H1 (cell line): ENCODE data around the gene ARL6IP5. TPM values are rescaled to one million over a fixed set of nuclear protein-coding genes. Genes with fewer than 3 reads are reported as not detected.

ENCODE experiments used
- CTCF ChIA-PET: fragments of 300-600 bp; sonication (Branson Sonifier 250); formaldehyde crosslinking; loops from one replicate; lab custom pipeline; 2021; ENCODE audit not compliant: partially characterized antibody; lab: Charles Lee
- POLR2A ChIA-PET: fragments of 300-600 bp; sonication (Branson Sonifier 250); formaldehyde crosslinking; loops from one replicate; lab custom pipeline; 2021; ENCODE audit warnings: inconsistent platforms; ENCODE audit not compliant: partially characterized antibody; lab: Charles Lee
- DNase-seq, 2 experiments: peaks; one replicate each; pipeline versions ENCODE4 v3.0.0 to v3.0.0-alpha.2; 2010 to 2022; ENCODE audit warnings: low spot score in 2 of 2, low read depth in 1 of 2, mixed read lengths in 1 of 2
- FAIRE-seq: peaks from 2 replicates; lab custom pipeline; 2011; peaks lifted over from hg19 to GRCh38; lab: Jason Lieb, UNC
- H2AFZ ChIP-seq: 2 replicates; pipeline ENCODE4 v1.8.1; 2012; ENCODE audit warnings: low read length, inconsistent platforms
- H2AK5ac ChIP-seq: 2 replicates; pipeline ENCODE4 v1.6.1; 2013; ENCODE audit warnings: low read depth, low read length
- H2BK120ac ChIP-seq: replicated peaks from 2 replicates; pipeline ENCODE3; 2013; ENCODE audit warnings: low read depth, low read length, inconsistent platforms
- H2BK12ac ChIP-seq: 2 replicates; pipeline ENCODE4 v1.6.1; 2013; ENCODE audit warnings: low read depth, low read length
- H2BK15ac ChIP-seq: 2 replicates; pipeline ENCODE4 v1.6.1; 2013; ENCODE audit warnings: low read length
- H2BK20ac ChIP-seq: 2 replicates; pipeline ENCODE4 v1.6.1; 2013; ENCODE audit warnings: low read length
- H2BK5ac ChIP-seq: 2 replicates; pipeline ENCODE4 v1.6.1; 2013; ENCODE audit warnings: low read depth, low read length
- H3K14ac ChIP-seq: 2 replicates; pipeline ENCODE4 v1.6.1; 2013; ENCODE audit warnings: inconsistent platforms; ENCODE audit not compliant: insufficient read length
- H3K18ac ChIP-seq: 2 replicates; pipeline ENCODE4 v1.6.1; 2013; ENCODE audit warnings: low read length; ENCODE audit errors: extremely low read depth
- H3K23ac ChIP-seq: 2 replicates; pipeline ENCODE4 v1.6.1; 2013; ENCODE audit warnings: inconsistent platforms; ENCODE audit not compliant: insufficient read length
- H3K23me2 ChIP-seq: 2 replicates; pipeline ENCODE4 v1.6.1; 2013; ENCODE audit warnings: low read depth, low read length
- H3K27ac ChIP-seq: 2 replicates; pipeline ENCODE4 v1.6.1; 2011; ENCODE audit warnings: low read depth, low read length, inconsistent platforms
- H3K27me3 ChIP-seq, 4 experiments: replicated peaks in 1 of 4; 1 replicate in 1 of 4; 2 replicates in 3 of 4; pipeline versions ENCODE4 v1.6.1 to v1.8.1; 2011 to 2013; ENCODE audit warnings: low read length in 3 of 4, mild to moderate bottlenecking in 3 of 4, inconsistent platforms in 2 of 4, mixed read lengths in 2 of 4, moderate library complexity in 1 of 4; ENCODE audit not compliant: control insufficient read depth in 3 of 4, insufficient read depth in 3 of 4; ENCODE audit errors: extremely low read depth in 1 of 4
- H3K36me3 ChIP-seq, 4 experiments: 2 replicates each; pipeline versions ENCODE4 v1.6.1 to v1.8.1; 2011 to 2013; ENCODE audit warnings: mild to moderate bottlenecking in 4 of 4, low read length in 3 of 4, moderate library complexity in 2 of 4, control low read depth in 1 of 4, inconsistent platforms in 1 of 4; ENCODE audit not compliant: insufficient read depth in 4 of 4, control insufficient read depth in 2 of 4
- H3K4ac ChIP-seq: replicated peaks from 2 replicates; pipeline ENCODE3; 2013; ENCODE audit warnings: low read length, low read depth, mixed read lengths, inconsistent platforms; ENCODE audit not compliant: insufficient read length
- H3K4me1 ChIP-seq, 4 experiments: replicated peaks in 1 of 4; 1 replicate in 1 of 4; 2 replicates in 3 of 4; pipeline versions ENCODE4 v1.6.1 to v1.8.1; 2011 to 2013; ENCODE audit warnings: low read length in 3 of 4, inconsistent platforms in 2 of 4, mixed read lengths in 1 of 4; ENCODE audit not compliant: insufficient read depth in 4 of 4, control insufficient read depth in 3 of 4
- H3K4me2 ChIP-seq, 2 experiments: 2 replicates each; pipeline versions ENCODE4 v1.6.1 to v1.8.1; 2011 to 2013; ENCODE audit warnings: low read depth in 2 of 2, low read length in 2 of 2, control low read depth in 1 of 2, inconsistent platforms in 1 of 2, mild to moderate bottlenecking in 1 of 2; ENCODE audit not compliant: insufficient read depth in 1 of 2
- H3K4me3 ChIP-seq, 4 experiments: fragments of 200-600, 300-600 bp in 1 of 4; sonication (generic), shearing (Covaris generic), sonication (Bioruptor Twin) in 1 of 4; 2 replicates each; pipeline versions ENCODE4 v1.5.1 to v1.8.1; 2011 to 2016; ENCODE audit warnings: low read length in 4 of 4, low read depth in 3 of 4, control low read depth in 2 of 4, inconsistent platforms in 2 of 4, mild to moderate bottlenecking in 2 of 4, mixed read lengths in 1 of 4, moderate library complexity in 1 of 4; ENCODE audit not compliant: insufficient read depth in 2 of 4; ENCODE audit errors: extremely low read depth in 1 of 4
- H3K56ac ChIP-seq: replicated peaks from 2 replicates; pipeline ENCODE3; 2013; ENCODE audit warnings: low read depth, mild to moderate bottlenecking, mixed read lengths, low read length, inconsistent platforms; ENCODE audit not compliant: insufficient read length
- H3K79me1 ChIP-seq: 2 replicates; pipeline ENCODE4 v1.6.1; 2013; ENCODE audit warnings: low read depth, low read length, control low read depth
- H3K79me2 ChIP-seq, 2 experiments: 2 replicates each; pipeline versions ENCODE4 v1.6.1 to v1.8.1; 2012 to 2013; ENCODE audit warnings: low read length in 2 of 2, mild to moderate bottlenecking in 2 of 2, inconsistent platforms in 1 of 2; ENCODE audit not compliant: insufficient read depth in 2 of 2, control insufficient read depth in 1 of 2
- H3K9ac ChIP-seq, 4 experiments: replicated peaks in 1 of 4; 1 replicate in 1 of 4; 2 replicates in 3 of 4; pipeline versions ENCODE4 v1.6.1 to v1.8.1; 2011 to 2013; ENCODE audit warnings: low read depth in 3 of 4, low read length in 3 of 4, control low read depth in 2 of 4, mild to moderate bottlenecking in 2 of 4, moderate library complexity in 2 of 4, inconsistent platforms in 1 of 4; ENCODE audit errors: extremely low read depth in 1 of 4
- H3K9me3 ChIP-seq, 2 experiments: 2 replicates each; pipeline versions ENCODE4 v1.6.1 to v1.8.1; 2012 to 2013; ENCODE audit warnings: mild to moderate bottlenecking in 2 of 2, moderate library complexity in 2 of 2, control low read depth in 1 of 2, inconsistent platforms in 1 of 2, low read depth in 1 of 2, low read length in 1 of 2, mixed read lengths in 1 of 2; ENCODE audit not compliant: insufficient read depth in 2 of 2
- H4K20me1 ChIP-seq, 2 experiments: replicated peaks in 1 of 2; 2 replicates each; pipeline versions ENCODE3 to v1.8.1; 2011 to 2013; ENCODE audit warnings: inconsistent platforms in 2 of 2, low read length in 2 of 2, mild to moderate bottlenecking in 1 of 2; ENCODE audit not compliant: insufficient read depth in 2 of 2, control insufficient read depth in 1 of 2
- H4K5ac ChIP-seq: 2 replicates; pipeline ENCODE4 v1.6.1; 2013; ENCODE audit warnings: low read length, low read depth, mixed read lengths, inconsistent platforms; ENCODE audit not compliant: insufficient read length
- H4K8ac ChIP-seq: 2 replicates; pipeline ENCODE4 v1.8.0; 2013; ENCODE audit warnings: mild to moderate bottlenecking, moderate library complexity, low read length, inconsistent platforms; ENCODE audit not compliant: insufficient read depth; ENCODE audit errors: extremely low read depth
- H4K91ac ChIP-seq: replicated peaks from 2 replicates; pipeline ENCODE3; 2013; ENCODE audit warnings: low read length, mixed read lengths, inconsistent platforms; ENCODE audit not compliant: insufficient read length
- BACH1 ChIP-seq: IDR thresholded peaks from 2 replicates; pipeline ENCODE4 v1.6.1; 2012; ENCODE audit warnings: low read length, improper control_type of control experiment
- CBX8 ChIP-seq: fragments of 300-800, 300-1000 bp; sonication (generic); IDR thresholded peaks from 2 replicates; pipeline ENCODE4 v1.7.1; 2016; ENCODE audit warnings: low read depth, low read length, borderline replicate concordance
- CEBPB ChIP-seq: IDR thresholded peaks from 2 replicates; pipeline ENCODE4 v1.6.1; 2012; ENCODE audit warnings: low read depth, low read length
- CHD2 ChIP-seq: IDR thresholded peaks from 2 replicates; pipeline ENCODE4 v1.6.1; 2012; ENCODE audit warnings: low read length, improper control_type of control experiment
- EP300 ChIP-seq, 2 experiments: IDR thresholded peaks; 1 replicate in 1 of 2; 2 replicates in 1 of 2; pipeline ENCODE4 v1.6.1; 2011 to 2012; ENCODE audit warnings: low read depth in 2 of 2, low read length in 2 of 2, mild to moderate bottlenecking in 2 of 2, borderline replicate concordance in 1 of 2, inconsistent platforms in 1 of 2, moderate library complexity in 1 of 2
- EZH2 ChIP-seq: fragments of 200-600 bp; sonication (generic); IDR thresholded peaks from 2 replicates; pipeline ENCODE4 v1.7.1; 2012; ENCODE audit warnings: low read depth, mild to moderate bottlenecking, moderate library complexity, low read length, inconsistent platforms; ENCODE audit not compliant: severe bottlenecking
- NRF1 ChIP-seq: IDR thresholded peaks from 2 replicates; pipeline ENCODE4 v1.6.1; 2011; ENCODE audit warnings: mild to moderate bottlenecking, low read depth, low read length, improper control_type of control experiment
- RAD21 ChIP-seq, 2 experiments: IDR thresholded peaks in 1 of 2; conservative IDR thresholded peaks in 1 of 2; 2 replicates each; pipeline ENCODE4 v1.6.1; 2011; ENCODE audit warnings: low read depth in 2 of 2, low read length in 2 of 2, improper control_type of control experiment in 1 of 2, inconsistent platforms in 1 of 2, mild to moderate bottlenecking in 1 of 2, moderate library complexity in 1 of 2
- SIN3A ChIP-seq, 2 experiments: IDR thresholded peaks in 1 of 2; conservative IDR thresholded peaks in 1 of 2; 2 replicates each; pipeline ENCODE4 v1.6.1; 2011 to 2012; ENCODE audit warnings: low read length in 2 of 2, improper control_type of control experiment in 1 of 2, low read depth in 1 of 2, mild to moderate bottlenecking in 1 of 2
- SUZ12 ChIP-seq: fragments of 200-600 bp; sonication (generic); IDR thresholded peaks from 2 replicates; pipeline ENCODE4 v1.6.1; 2012; ENCODE audit warnings: mild to moderate bottlenecking, inconsistent platforms, low read length, moderate library complexity, mixed read lengths
- WGBS, 2 experiments: shearing (Covaris generic) in 1 of 2; methylation state at CpG; one replicate each; pipeline versions ENCODE4 v1.1.6 to v1.1.7; 2013 to 2015; ENCODE audit warnings: low lambda C conversion rate in 2 of 2, mixed read lengths in 2 of 2, inconsistent platforms in 1 of 2, low coverage in 1 of 2, missing lambda C conversion rate in 1 of 2; ENCODE audit not compliant: insufficient replicate concordance in 2 of 2, insufficient coverage in 1 of 2, insufficient read length in 1 of 2; ENCODE audit errors: extremely low coverage in 1 of 2, missing lambda C conversion rate in 1 of 2; 5-methylcytosine and 5-hydroxymethylcytosine counted together
- polyA plus RNA-seq, 7 experiments: library from polyadenylated mRNA; depleted of rRNA in 3 of 7; stranded (reverse) in 5 of 7; unstranded in 2 of 7; fragments of >200 nt in 5 of 7; fragments of 200-250 nt in 2 of 7; gene quantifications; 1 replicate in 5 of 7; 2 replicates in 1 of 7; 4 replicates in 1 of 7; pipeline versions ENCODE4 v1.2.1 to v1.2.3, GENCODE V29; 2011 to 2013; ENCODE audit warnings: missing spikeins in 2 of 7, mixed read lengths in 2 of 7
- total RNA-seq: library from RNA; stranded (reverse); fragmentation: NEBNext Ultra II Directional; extraction: Animal tissue kit (Norgen Biotek cat#: 25700); gene quantifications from 2 replicates; pipeline ENCODE4 v1.2.1, GENCODE V29; 2021

Gene ARL6IP5
- total and polyA plus RNA-seq, 2 of the 8 experiments (the other 6 are each of a cell fraction or from before 2014, with no cell fraction given) = 24.9 to 30.1 TPM

DNA sequence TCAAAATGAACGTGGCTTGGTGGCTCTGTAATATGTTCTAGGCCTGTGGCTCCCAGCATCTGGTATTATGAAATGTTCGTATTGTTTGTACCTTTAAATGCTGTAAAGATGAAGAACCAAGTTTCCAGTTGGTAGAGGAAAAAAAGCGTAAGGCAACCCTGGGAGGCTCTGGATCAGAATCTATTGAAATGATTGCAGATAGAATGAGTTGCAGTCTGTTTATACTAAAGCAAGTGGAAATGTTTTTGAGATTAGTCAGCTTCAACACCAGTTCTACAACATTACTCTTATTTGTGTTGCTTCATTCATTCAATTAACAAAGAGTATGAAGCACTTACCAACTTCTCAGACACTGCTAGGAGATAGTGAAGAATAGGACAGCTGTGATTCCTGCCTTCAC is 5.3 kb downstream of the ARL6IP5 start:
- CTCF ChIA-PET = interaction anchor here (0.6 to 1.8 kb wide), 7 partner anchors 12 to 1844 kb away, joined by 3 to 7 read pairs (median 5); no protein-coding TSS in a partner anchor
- no peak overlapping the region for H2BK12ac ChIP-seq
- H3K9me3 ChIP-seq = no peaks in the 10 kb centered on the region
- H2BK20ac ChIP-seq = no peak overlapping the region
- DNase-seq = no peak
- H4K20me1 ChIP-seq = peaks cover 0 to 1% of the 10 kb centered on the region in 2 experiments
- H2BK15ac ChIP-seq = no peak overlapping the region
- H3K27me3 ChIP-seq = no peaks in the 10 kb centered on the region
- H3K9ac ChIP-seq = no peak overlapping the region
- TF ChIP-seq RAD21 (IDR thresholded peaks at IDR 0.05 in 1 of 2, conservative IDR thresholded peaks at IDR 0.05 in 1 of 2; ENCODE audit: low read depth in 2 of 2, low read length in 2 of 2) = no peak
- no peak for TF ChIP-seq CEBPB
- no peak for TF ChIP-seq SIN3A (conservative IDR thresholded peaks at IDR 0.05 in 1 of 2, IDR thresholded peaks at IDR 0.05 in 1 of 2; ENCODE audit: low read depth in 1 of 2, low read length in 2 of 2)
- no peak for TF ChIP-seq BACH1
- TF ChIP-seq NRF1 = no peak
- TF ChIP-seq CHD2 = no peak
- no peak for TF ChIP-seq EZH2
- no peak for TF ChIP-seq EP300 (IDR thresholded peaks at IDR 0.05; ENCODE audit: borderline replicate concordance in 1 of 2, low read depth in 2 of 2, low read length in 2 of 2)
- TF ChIP-seq CBX8 = no peak
- TF ChIP-seq SUZ12 = no peak
- TF ChIP-seq, all 59 proteins: peak for 0
- no peak overlapping the region for H3K4me2 ChIP-seq
- POLR2A ChIA-PET = interaction anchor here (0.7 kb wide), 2 partner anchors 19 to 72 kb away, joined by 4 to 5 read pairs; no protein-coding TSS in a partner anchor
- peaks cover 0 to 17% (median 6%) of the 10 kb centered on the region in 4 experiments; a peak in 5 of 7 replicates for H3K4me1 ChIP-seq
- no peak overlapping the region for H4K8ac ChIP-seq
- no peaks in the 10 kb centered on the region for H3K79me2 ChIP-seq
- no peak overlapping the region for H2AK5ac ChIP-seq
- no peaks in the 10 kb centered on the region for H3K36me3 ChIP-seq
- no peak overlapping the region for H2BK5ac ChIP-seq
- H3K4ac ChIP-seq = no peak overlapping the region
- H3K27ac ChIP-seq = no peak overlapping the region
- peaks cover 4% of the 10 kb centered on the region for H3K23me2 ChIP-seq
- no peak overlapping the region for H4K91ac ChIP-seq
- no peak overlapping the region for H2BK120ac ChIP-seq
- H3K23ac ChIP-seq = no peak overlapping the region
- no peak overlapping the region for H4K5ac ChIP-seq
- H3K18ac ChIP-seq = no peak overlapping the region
- H3K14ac ChIP-seq = no peak overlapping the region
- no peak overlapping the region for H3K4me3 ChIP-seq
- H3K79me1 ChIP-seq = no peaks in the 10 kb centered on the region
- no peak overlapping the region for H2AFZ ChIP-seq
- H3K56ac ChIP-seq = no peak overlapping the region
- WGBS, 2 experiments = 81% methylated on average over 3 of the region's 3 CpGs; no CpG with 5 or more reads in 1 of the 2 experiments
- FAIRE-seq = no peak
